Activated CD4-positive, alpha-beta T cell treated with anti-CD3 and anti-CD28 coated beads, Interleukin-2, amount 10 ng/mL, durations not matched to agents 7 days and 5 days (primary cell): ENCODE data around the gene ADPRHL1. TPM values are rescaled to one million over a fixed set of nuclear protein-coding genes. Genes with fewer than 3 reads are reported as not detected.

ENCODE experiments used
- CTCF ChIA-PET: fragments of 350-600 bp; sonication (Branson Sonifier 250); formaldehyde crosslinking; loops from one replicate; lab custom pipeline; 2021; ENCODE audit warnings: antibody characterized with exemption; lab: Charles Lee
- POLR2A ChIA-PET: fragments of 350-600 bp; sonication (Branson Sonifier 250); formaldehyde crosslinking; loops from one replicate; lab custom pipeline; 2021; ENCODE audit warnings: antibody characterized with exemption; lab: Charles Lee
- DNase-seq: peaks from one replicate; pipeline ENCODE4 v3.0.0-alpha.2; 2020
- H3K27ac Mint-ChIP-seq: one replicate; pipeline ENCODE4 v1.8.0; 2021; ENCODE audit warnings: mild to moderate bottlenecking, moderate library complexity, mixed read lengths
- H3K27me3 Mint-ChIP-seq: one replicate; pipeline ENCODE4 v1.8.0; 2021; ENCODE audit warnings: mixed read lengths
- H3K36me3 Mint-ChIP-seq: one replicate; pipeline ENCODE4 v1.8.0; 2021; ENCODE audit warnings: low read depth, mixed read lengths
- H3K4me1 Mint-ChIP-seq: one replicate; pipeline ENCODE4 v1.8.0; 2021; ENCODE audit warnings: mixed read lengths
- H3K4me3 Mint-ChIP-seq: one replicate; pipeline ENCODE4 v1.8.0; 2021; ENCODE audit warnings: mild to moderate bottlenecking, moderate library complexity, mixed read lengths
- H3K9me3 Mint-ChIP-seq: one replicate; pipeline ENCODE4 v1.8.0; 2021; ENCODE audit warnings: mixed read lengths
- total RNA-seq, 2 experiments: library from RNA; stranded (reverse); gene quantifications; one replicate each; pipeline ENCODE4 v1.2.3, GENCODE V29; 2021

The ADPRHL1 gene
- total RNA-seq, 2 experiments from 2014 or later, result 1.00 to 1.4 TPM

DNA sequence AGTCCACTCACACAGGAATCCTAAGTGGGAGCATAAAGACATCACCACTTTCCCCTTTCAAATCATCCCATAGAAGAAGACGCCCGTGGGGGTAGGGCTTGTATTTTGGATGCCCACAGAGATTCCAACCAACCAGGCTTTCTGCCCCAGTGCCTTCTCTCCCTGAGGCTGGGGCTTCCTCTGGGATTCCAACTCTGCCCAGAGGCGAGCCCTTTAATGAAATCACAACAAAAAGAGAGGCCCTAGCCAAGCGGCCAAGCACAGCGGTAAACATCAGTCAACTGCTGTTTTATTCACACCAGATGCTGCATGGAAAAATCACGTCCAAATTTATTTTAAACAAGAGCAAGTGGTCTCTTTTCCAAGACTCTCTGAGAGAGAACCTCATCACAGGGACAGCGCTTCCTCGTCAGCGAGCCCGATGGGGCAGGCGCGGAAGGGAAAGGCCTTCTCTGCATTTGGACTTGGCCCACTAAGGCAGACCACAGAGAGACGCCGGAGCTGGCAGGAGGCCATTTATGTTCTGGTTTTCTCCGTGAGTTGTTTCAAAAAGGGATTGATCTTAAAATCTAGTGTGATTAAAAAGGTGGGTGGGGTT, 31.5 kb downstream of the ADPRHL1 start:
- POLR2A ChIA-PET, result no interaction called here
- no peak overlapping the region for H3K27ac Mint-ChIP-seq
- DNase-seq, result no peak
- H3K9me3 Mint-ChIP-seq, result no peaks in the 10 kb centered on the region
- H3K4me1 Mint-ChIP-seq, result no peaks in the 10 kb centered on the region
- CTCF ChIA-PET, result no interaction called here
- H3K36me3 Mint-ChIP-seq, result no peaks in the 10 kb centered on the region
- H3K27me3 Mint-ChIP-seq, result no peaks in the 10 kb centered on the region
- no peak overlapping the region for H3K4me3 Mint-ChIP-seq

DNA sequence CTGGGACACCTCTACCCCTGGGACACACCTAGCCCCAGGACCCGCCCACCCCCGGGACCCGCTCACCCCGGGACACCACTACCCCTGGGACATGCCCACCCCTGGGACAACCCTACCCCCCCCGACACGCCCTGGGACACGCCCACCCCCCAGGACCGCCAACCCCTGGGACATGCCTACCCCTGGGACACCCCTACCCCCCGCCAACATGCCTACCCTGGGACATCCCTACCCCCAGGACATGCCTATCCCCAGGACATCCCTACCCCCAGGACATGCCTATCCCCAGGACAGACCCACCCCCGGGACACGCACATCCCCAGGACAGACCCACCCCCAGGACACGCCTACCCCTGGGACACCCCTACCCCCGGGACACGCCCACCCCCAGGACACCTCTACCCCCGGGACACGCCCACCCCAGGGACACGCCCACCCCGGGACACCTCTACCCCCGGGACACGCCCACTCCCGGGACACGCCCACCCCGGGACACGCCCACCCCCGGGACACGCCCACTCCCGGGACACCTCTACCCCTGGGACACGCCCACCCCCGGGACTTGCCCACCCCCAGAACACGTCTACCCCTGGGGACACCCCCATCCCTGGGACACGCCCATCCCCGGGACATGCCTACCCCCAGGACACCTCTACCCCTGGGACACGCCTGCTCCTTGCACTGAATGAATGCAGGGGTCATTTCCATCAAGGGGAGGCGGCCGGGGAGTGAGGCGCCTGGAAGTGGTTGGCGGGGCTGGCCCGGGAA, 32.3 kb downstream of the ADPRHL1 start:
- Mint-ChIP-seq H3K27me3 (no peaks in the 10 kb centered on the region), H3K9me3 (no peaks in the 10 kb centered on the region), H3K4me3 (no peak overlapping the region), H3K27ac (no peak overlapping the region), H3K36me3 (no peaks in the 10 kb centered on the region), H3K4me1 (no peaks in the 10 kb centered on the region)
- ChIA-PET CTCF (no interaction called here), POLR2A (no interaction called here)
- DNase-seq, result no peak

DNA sequence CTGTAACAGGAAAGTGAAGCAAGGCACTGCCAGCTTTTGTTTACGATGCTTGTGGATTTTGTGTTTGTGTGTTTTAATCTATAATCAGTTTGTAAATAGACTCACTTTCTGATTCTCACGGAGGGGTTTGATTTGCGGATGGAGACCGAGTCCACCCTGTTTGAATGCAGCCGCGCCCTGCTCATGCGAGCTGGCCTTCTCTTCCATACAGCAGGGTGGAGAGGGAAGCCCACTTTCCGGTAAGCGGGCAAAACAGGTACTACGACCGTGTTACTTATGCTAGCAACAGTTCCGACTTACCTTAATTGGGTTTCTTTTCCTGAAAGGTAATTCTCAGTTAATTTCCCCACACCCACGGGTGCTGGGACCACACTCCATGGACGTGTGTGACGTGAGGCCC, 33.1 kb downstream of the ADPRHL1 start:
- CTCF ChIA-PET, result no interaction called here
- no peaks in the 10 kb centered on the region for H3K4me1 Mint-ChIP-seq
- no peaks in the 10 kb centered on the region for H3K27me3 Mint-ChIP-seq
- POLR2A ChIA-PET, result no interaction called here
- H3K36me3 Mint-ChIP-seq, result no peaks in the 10 kb centered on the region
- H3K27ac Mint-ChIP-seq, result no peak overlapping the region
- H3K4me3 Mint-ChIP-seq, result no peak overlapping the region
- no peak for DNase-seq
- H3K9me3 Mint-ChIP-seq, result no peaks in the 10 kb centered on the region

DNA sequence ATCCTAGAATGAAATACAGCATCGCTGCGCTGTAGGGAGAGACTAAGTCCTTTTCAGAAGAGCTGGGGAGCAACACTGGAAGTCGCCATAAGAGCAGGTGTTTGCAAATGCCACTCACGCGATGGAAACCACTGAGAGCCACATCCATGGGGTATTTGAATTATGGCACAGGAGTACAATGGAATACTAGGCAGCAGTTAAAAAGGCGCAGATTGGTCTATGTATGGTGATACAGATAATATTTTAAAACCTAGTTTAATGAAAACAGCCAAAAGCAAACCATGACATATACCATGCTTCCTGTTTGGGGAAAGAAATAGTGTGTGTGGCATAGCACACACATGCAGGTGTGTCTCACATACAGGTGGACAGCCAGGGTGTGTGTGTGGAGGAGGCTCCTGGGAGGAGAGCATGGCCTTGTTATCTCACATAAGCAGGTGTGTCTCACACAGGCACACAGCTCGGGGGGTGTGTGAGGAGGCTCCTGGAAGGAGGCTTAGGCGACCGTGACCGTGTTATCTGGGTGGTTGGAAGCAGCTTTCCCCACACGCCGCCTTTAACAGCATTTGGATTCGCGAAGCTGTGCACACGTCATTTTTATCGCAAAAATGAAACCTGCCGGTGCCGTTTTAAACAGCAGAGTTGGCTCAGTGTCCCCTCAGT, 33.6 kb downstream of the ADPRHL1 start:
- H3K27me3 Mint-ChIP-seq, result no peaks in the 10 kb centered on the region
- H3K9me3 Mint-ChIP-seq, result no peaks in the 10 kb centered on the region
- CTCF ChIA-PET, result no interaction called here
- H3K27ac Mint-ChIP-seq, result no peak overlapping the region
- POLR2A ChIA-PET, result no interaction called here
- H3K4me3 Mint-ChIP-seq, result no peak overlapping the region
- DNase-seq, result no peak
- no peaks in the 10 kb centered on the region for H3K36me3 Mint-ChIP-seq
- H3K4me1 Mint-ChIP-seq, result no peaks in the 10 kb centered on the region

DNA sequence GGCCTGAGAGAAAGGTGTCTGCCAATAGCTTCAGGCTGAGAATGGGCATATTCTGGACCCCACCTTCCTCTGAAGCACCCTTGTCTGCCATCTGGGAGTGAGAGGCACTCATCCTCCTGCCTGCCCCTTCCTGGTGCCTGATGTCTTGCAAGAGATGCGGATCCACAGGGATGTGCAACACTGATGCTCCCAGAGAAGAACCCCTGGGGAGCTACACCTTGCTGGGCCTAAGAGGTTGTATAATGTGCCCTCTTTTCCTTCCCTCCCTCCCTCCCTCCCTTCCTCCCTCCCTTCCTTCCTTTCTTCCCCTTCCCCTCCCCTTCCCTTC, 34.6 kb downstream of the ADPRHL1 start:
- no peaks in the 10 kb centered on the region for H3K4me1 Mint-ChIP-seq
- H3K36me3 Mint-ChIP-seq, result no peaks in the 10 kb centered on the region
- no peak for DNase-seq
- H3K9me3 Mint-ChIP-seq, result no peaks in the 10 kb centered on the region
- no peak overlapping the region for H3K4me3 Mint-ChIP-seq
- CTCF ChIA-PET, result interaction anchor here (0.6 kb wide), 1 partner anchor 42 kb away, joined by 4 read pairs; no protein-coding TSS in a partner anchor
- no peak overlapping the region for H3K27ac Mint-ChIP-seq
- POLR2A ChIA-PET, result interaction anchor here (0.6 kb wide), 1 partner anchor 125 kb away, joined by 4 read pairs; no protein-coding TSS in a partner anchor
- H3K27me3 Mint-ChIP-seq, result no peaks in the 10 kb centered on the region

DNA sequence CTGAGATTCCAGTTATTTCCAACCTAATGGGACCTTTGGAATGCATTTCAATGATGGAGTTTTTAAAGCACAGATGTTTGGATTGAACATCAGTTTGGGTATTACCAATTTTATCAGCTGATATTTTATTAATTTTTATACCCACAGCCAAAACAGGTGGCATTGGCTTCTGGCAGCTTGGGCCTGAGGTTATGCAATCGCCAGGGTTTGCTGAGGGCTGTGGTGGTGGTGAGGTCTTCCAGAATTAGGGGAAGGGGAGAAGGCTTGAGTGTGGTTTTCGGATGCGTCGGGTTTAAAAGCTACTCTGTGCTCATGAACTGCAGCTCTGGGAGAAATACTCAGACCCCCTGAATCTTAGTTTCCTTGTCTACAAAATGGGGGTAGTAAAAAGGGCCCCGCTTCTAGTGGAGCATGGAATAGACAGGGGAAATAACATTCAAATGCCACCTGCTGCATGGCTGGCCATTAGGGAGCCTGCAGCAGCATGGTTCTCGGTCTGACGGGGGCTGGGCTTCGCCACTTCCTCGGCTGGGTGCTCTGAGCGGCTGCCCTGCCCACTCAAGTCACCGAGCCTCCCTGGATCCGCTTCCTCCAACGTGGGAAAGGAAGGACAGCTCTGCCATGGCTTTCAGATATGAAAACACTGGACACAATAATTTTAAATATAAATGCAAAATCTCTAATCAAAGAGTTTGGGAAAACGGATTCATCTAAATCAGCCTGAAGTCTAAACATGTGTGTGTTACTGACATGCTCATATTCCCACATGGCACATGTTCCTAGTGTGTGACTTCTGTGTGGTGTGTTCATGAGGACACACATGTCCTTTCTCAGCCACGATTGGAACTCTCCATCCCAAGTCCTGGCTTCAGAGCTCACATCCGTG, 35.2 kb downstream of the ADPRHL1 start:
- CTCF ChIA-PET, result interaction anchor here (1.2 kb wide), 1 partner anchor 12 kb away, joined by 3 read pairs; no protein-coding TSS in a partner anchor
- DNase-seq, result no peak
- Mint-ChIP-seq H3K27ac (no peak overlapping the region), H3K4me1 (no peaks in the 10 kb centered on the region), H3K27me3 (no peaks in the 10 kb centered on the region), H3K9me3 (peaks cover 1% of the 10 kb centered on the region), H3K36me3 (no peaks in the 10 kb centered on the region), H3K4me3 (no peak overlapping the region)
- POLR2A ChIA-PET, result no interaction called here

DNA sequence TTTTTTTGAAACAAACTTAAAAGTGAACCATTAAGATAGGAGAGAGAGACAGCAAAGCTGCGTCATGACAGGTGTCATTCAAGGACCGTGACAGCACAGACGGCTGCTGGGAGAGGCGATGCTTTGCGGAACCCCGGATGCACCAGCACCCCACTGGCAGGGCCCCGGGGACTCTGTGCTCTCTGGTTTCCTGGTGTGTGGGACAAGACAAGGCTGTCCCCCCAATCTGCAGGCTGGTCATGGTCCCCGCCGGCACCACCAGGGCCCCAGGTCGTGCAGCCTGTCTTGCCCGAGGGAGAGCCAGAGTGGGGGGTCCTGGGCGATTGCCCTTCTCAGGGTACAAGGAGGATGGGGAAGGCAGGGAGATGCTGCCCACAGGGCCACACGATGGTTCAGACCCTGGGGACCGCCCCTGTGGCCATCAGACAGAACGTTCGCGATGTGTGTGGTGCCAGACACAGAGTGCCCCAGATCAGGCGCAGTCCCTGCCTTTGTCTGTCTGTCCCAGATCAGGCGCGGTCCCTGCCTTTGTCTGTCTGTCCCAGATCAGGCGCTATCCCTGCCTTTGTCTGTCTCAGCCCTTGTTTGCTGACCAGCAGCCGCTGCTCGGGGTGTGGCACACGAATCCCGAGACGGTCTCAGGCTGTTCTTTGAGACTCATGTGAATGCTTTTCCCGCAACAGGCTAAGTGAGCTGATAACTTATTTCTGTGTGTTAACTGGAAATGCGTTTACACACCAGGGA, 36.1 kb downstream of the ADPRHL1 start:
- no peak overlapping the region for H3K4me3 Mint-ChIP-seq
- H3K4me1 Mint-ChIP-seq, result no peaks in the 10 kb centered on the region
- H3K27ac Mint-ChIP-seq, result no peak overlapping the region
- no peaks in the 10 kb centered on the region for H3K27me3 Mint-ChIP-seq
- peaks cover 2% of the 10 kb centered on the region for H3K9me3 Mint-ChIP-seq
- no peak for DNase-seq
- ChIA-PET CTCF (interaction anchor here (1.2 kb wide), 1 partner anchor 13 kb away, joined by 3 read pairs; no protein-coding TSS in a partner anchor), POLR2A (no interaction called here)
- H3K36me3 Mint-ChIP-seq, result no peaks in the 10 kb centered on the region

DNA sequence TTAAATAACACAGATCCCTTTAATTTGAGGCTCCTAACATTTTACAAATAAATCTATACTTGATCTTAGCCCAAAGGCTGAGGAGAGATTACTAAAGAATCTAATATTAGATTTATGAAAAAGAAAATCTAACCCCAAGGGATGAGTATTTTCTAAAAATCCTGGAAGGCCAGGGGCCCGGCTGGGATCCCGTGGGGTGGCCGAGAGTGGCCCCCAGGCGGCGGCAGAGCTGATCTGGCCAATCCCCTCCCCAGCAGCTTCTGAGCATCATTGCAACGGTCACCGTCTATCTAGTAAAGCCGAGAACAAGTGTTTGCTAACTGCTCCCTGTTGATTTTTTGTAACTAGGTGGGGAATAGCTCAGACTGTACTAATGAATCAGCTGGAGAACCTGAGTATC, 37.5 kb downstream of the ADPRHL1 start:
- Mint-ChIP-seq H3K36me3 (no peaks in the 10 kb centered on the region), H3K4me3 (no peak overlapping the region), H3K4me1 (no peaks in the 10 kb centered on the region), H3K27me3 (no peaks in the 10 kb centered on the region), H3K27ac (no peak overlapping the region), H3K9me3 (peaks cover 2% of the 10 kb centered on the region)
- CTCF ChIA-PET, result no interaction called here
- DNase-seq, result no peak
- POLR2A ChIA-PET, result no interaction called here

DNA sequence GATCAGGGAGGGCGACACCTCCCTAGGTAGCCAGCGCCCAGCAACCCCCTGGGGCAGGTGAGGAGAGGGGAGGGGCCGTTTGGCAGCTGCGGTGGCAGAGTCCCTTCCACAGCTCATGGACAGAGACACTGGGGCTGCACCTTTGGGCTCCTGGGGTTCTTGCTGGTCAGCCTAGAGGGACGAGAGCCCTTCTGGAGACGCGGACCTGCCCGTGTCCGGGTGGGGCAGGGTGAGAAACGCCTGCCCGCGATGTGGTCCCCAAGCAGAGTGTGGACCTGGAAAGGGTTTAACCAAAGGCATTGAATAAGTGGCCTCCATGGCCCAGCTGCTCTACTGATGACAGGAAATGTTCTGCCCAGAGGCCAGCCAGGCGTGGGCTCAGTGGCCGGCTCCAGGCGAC, 38.3 kb downstream of the ADPRHL1 start:
- Mint-ChIP-seq H3K27me3 (no peaks in the 10 kb centered on the region), H3K9me3 (peaks cover 2% of the 10 kb centered on the region), H3K27ac (no peak overlapping the region), H3K4me1 (no peaks in the 10 kb centered on the region), H3K4me3 (no peak overlapping the region), H3K36me3 (no peaks in the 10 kb centered on the region)
- no peak for DNase-seq
- CTCF ChIA-PET, result no interaction called here
- POLR2A ChIA-PET, result no interaction called here

DNA sequence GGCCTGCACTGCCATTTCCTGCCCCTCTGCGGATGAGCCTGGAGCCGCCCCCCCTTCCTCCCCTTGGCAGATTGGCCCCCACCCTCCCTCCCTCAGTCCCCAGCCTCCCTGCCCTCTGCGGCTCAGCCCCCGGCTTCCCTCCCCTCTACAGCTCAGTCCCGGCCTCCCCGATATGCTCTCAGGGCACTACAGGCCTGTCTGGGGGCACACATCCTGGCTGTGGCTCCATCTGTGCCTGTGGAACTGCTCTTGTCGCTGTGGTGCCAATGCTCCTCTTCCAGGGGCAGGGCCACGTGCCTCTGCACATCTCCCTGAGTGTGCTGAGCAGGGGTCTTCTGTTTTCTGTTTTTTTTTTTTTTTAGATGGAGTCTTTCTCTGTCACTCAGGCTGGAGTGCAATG, 39.0 kb downstream of the ADPRHL1 start:
- Mint-ChIP-seq H3K27ac (no peak overlapping the region), H3K4me3 (no peak overlapping the region), H3K36me3 (no peaks in the 10 kb centered on the region), H3K9me3 (peaks cover 2% of the 10 kb centered on the region), H3K4me1 (no peaks in the 10 kb centered on the region), H3K27me3 (no peaks in the 10 kb centered on the region)
- DNase-seq, result no peak
- CTCF ChIA-PET, result no interaction called here
- POLR2A ChIA-PET, result no interaction called here

DNA sequence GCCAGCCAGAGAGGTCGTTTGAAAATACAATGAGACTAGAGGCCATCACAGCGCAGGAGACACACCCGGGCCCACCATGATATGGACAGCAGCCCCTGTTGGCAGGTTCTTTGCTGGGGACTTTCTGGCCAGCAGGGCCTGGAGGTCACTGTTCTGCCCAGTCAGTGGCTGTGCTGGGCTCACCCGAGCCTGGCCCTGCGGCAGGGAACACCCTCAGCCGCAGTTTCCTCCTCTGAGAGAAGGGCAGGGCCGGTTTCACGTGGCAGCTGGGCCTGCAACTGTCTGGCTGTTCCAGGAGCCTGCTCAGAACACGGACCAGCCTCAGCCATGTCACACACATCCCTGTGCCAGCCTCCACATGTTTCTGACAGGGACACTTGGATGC, 39.4 kb downstream of the ADPRHL1 start:
- H3K27me3 Mint-ChIP-seq, result no peaks in the 10 kb centered on the region
- H3K4me3 Mint-ChIP-seq, result no peak overlapping the region
- H3K36me3 Mint-ChIP-seq, result no peaks in the 10 kb centered on the region
- no peak for DNase-seq
- ChIA-PET POLR2A (no interaction called here), CTCF (no interaction called here)
- H3K27ac Mint-ChIP-seq, result no peak overlapping the region
- H3K9me3 Mint-ChIP-seq, result peaks cover 2% of the 10 kb centered on the region
- no peaks in the 10 kb centered on the region for H3K4me1 Mint-ChIP-seq

DNA sequence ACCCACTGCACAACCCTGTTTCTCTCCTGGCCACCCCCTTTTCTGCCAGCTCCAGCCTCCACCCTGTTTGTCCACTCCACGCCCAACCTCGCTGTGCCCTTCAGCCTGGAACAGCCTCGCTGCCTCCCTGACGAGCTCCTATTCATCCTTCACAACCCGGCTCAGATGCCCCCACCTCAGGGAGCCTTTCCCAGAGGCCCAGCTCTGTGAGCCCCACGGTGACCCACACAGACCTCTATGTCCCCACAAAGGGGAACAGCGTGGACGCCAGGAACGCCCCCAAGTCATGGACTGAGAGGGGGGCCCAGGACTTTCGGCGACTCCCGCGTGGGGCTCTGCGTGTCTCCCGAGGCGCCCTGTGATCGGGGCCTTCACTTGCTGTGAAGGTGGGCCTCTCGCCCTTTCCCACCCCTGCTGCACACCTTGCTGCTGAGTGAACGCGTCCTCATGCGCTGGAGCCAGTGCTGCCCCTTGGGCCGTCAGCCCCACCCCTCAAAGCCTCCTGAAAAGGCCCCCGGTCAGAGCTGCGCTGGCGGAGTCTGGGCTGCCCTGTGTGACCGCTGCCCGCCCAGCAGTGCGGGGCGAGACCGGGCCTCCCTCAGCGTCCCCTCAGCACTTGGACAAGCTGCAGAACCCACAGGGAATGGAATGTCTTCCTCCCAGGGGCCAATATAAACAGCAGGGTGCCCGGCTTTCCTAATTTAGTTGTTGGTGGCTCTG, 40.0 kb downstream of the ADPRHL1 start:
- H3K27me3 Mint-ChIP-seq, result no peaks in the 10 kb centered on the region
- peaks cover 2% of the 10 kb centered on the region for H3K9me3 Mint-ChIP-seq
- no peaks in the 10 kb centered on the region for H3K4me1 Mint-ChIP-seq
- no peak overlapping the region for H3K27ac Mint-ChIP-seq
- no peaks in the 10 kb centered on the region for H3K36me3 Mint-ChIP-seq
- CTCF ChIA-PET, result no interaction called here
- POLR2A ChIA-PET, result no interaction called here
- H3K4me3 Mint-ChIP-seq, result no peak overlapping the region
- no peak for DNase-seq
